ENCODE measurements around the gene SRGAP1.
"Not testable (repeated sequence)": the region's sequence is repeated elsewhere in the genome, so short reads cannot be mapped to it uniquely, and the experiment has no call there.

Gene SRGAP1

GRCh38 chr12:63869656-63870055 is 25.2 kb downstream of the SRGAP1 start:
- DNase-seq (ENCODE audit: low read depth in 2 of 2), result no peak

- no peak for DNase-seq (ENCODE audit: low read depth in 2 of 2)
These were observed 26.3 kb downstream of the SRGAP1 start for GRCh38 chr12:63870838-63871237.

GRCh38 chr12:63874897-63875480 is 30.5 kb downstream of the SRGAP1 start:
- DNase-seq (ENCODE audit: low read depth in 2 of 2), result no peak

GRCh38 chr12:63875703-63876102 is 31.2 kb downstream of the SRGAP1 start:
- no peak for DNase-seq (ENCODE audit: low read depth in 2 of 2)

- DNase-seq (ENCODE audit: low read depth in 2 of 2), result no peak
These were observed 32.5 kb downstream of the SRGAP1 start for GRCh38 chr12:63876980-63877379.

- no peak for DNase-seq (ENCODE audit: low read depth in 2 of 2)
These were observed 33.2 kb downstream of the SRGAP1 start for GRCh38 chr12:63877693-63878092.

GRCh38 chr12:63880235-63880634 is 35.7 kb downstream of the SRGAP1 start:
- not testable (repeated sequence) for DNase-seq (ENCODE audit: low read depth in 2 of 2)

GRCh38 chr12:63880742-63881263 is 36.3 kb downstream of the SRGAP1 start:
- no peak for DNase-seq (ENCODE audit: low read depth in 2 of 2)

GRCh38 chr12:63882844-63883243 is 38.3 kb downstream of the SRGAP1 start:
- no peak for DNase-seq (ENCODE audit: low read depth in 2 of 2)

- DNase-seq (ENCODE audit: low read depth in 2 of 2), result no peak
These were observed 40.9 kb downstream of the SRGAP1 start for GRCh38 chr12:63885401-63885800.

GRCh38 chr12:63888908-63889635 is 44.6 kb downstream of the SRGAP1 start:
- no peak for DNase-seq (ENCODE audit: low read depth in 2 of 2)

GRCh38 chr12:63889721-63890509 is 45.4 kb downstream of the SRGAP1 start:
- no peak for DNase-seq (ENCODE audit: low read depth in 2 of 2)

GRCh38 chr12:63893170-63893569 is 48.7 kb downstream of the SRGAP1 start:
- no peak for DNase-seq (ENCODE audit: low read depth in 2 of 2)

GRCh38 chr12:63894132-63894531 is 49.6 kb downstream of the SRGAP1 start:
- no peak for DNase-seq (ENCODE audit: low read depth in 2 of 2)

GRCh38 chr12:63895841-63896240 is 51.3 kb downstream of the SRGAP1 start:
- DNase-seq (ENCODE audit: low read depth in 2 of 2), result no peak

- DNase-seq (ENCODE audit: low read depth in 2 of 2), result no peak
These were observed 53.4 kb downstream of the SRGAP1 start for GRCh38 chr12:63897931-63898330.

GRCh38 chr12:63898764-63899337 is 54.4 kb downstream of the SRGAP1 start:
- no peak for DNase-seq (ENCODE audit: low read depth in 2 of 2)

GRCh38 chr12:63899396-63899795 is 54.9 kb downstream of the SRGAP1 start:
- DNase-seq (ENCODE audit: low read depth in 2 of 2), result no peak

- no peak for DNase-seq (ENCODE audit: low read depth in 2 of 2)
These were observed 56.7 kb downstream of the SRGAP1 start for GRCh38 chr12:63900922-63901793.

- no peak for DNase-seq (ENCODE audit: low read depth in 2 of 2)
These were observed 60.2 kb downstream of the SRGAP1 start for GRCh38 chr12:63904653-63905052.

- no peak for DNase-seq (ENCODE audit: low read depth in 2 of 2)
These were observed 61.0 kb downstream of the SRGAP1 start for GRCh38 chr12:63905544-63905943.

Measured in stimulated activated CD8-positive, alpha-beta memory T cell treated with anti-CD3 and anti-CD28 coated beads, Interleukin-2, amount 100 ng/mL, for 1 hour (primary cell).